HG03521 (cell line): ENCODE data around the gene FRMD8.

ENCODE experiments used
- ATAC-seq: cut with Tn5 transposase; IDR thresholded peaks from one replicate; pipeline ENCODE4 v1.9.1; 2021; ENCODE audit warnings: mild to moderate bottlenecking, moderate library complexity; ENCODE audit not compliant: unreplicated experiment

Gene FRMD8

GRCh38 chr11:65373839-65374580 is 12.4 kb upstream of the FRMD8 start:
- ATAC-seq, result no peak

GRCh38 chr11:65375012-65375411 is 11.4 kb upstream of the FRMD8 start:
- no peak for ATAC-seq

GRCh38 chr11:65376138-65376713 is 10.2 kb upstream of the FRMD8 start:
- ATAC-seq, result no peak

- ATAC-seq, result no peak
Measured at GRCh38 chr11:65377036-65377435, 9.4 kb upstream of the FRMD8 start.

- no peak for ATAC-seq
Measured at GRCh38 chr11:65377777-65378176, 8.7 kb upstream of the FRMD8 start.

GRCh38 chr11:65378208-65378927 is 8.1 kb upstream of the FRMD8 start:
- ATAC-seq, result no peak

- ATAC-seq, result no peak
Measured at GRCh38 chr11:65378928-65379638, 7.4 kb upstream of the FRMD8 start.

GRCh38 chr11:65379698-65380459 is 6.6 kb upstream of the FRMD8 start:
- ATAC-seq, result no peak

GRCh38 chr11:65380460-65381119 is 5.8 kb upstream of the FRMD8 start:
- no peak for ATAC-seq

GRCh38 chr11:65381716-65382032 is 4.8 kb upstream of the FRMD8 start:
- no peak for ATAC-seq

- ATAC-seq, result peak; percentile 58
Measured at GRCh38 chr11:65382033-65382803, 4.2 kb upstream of the FRMD8 start, which contains the start of gene SLC25A45. Gene SLC25A45, minus strand, starts transcription at chr11:65382646. Its CDS starts 695 bp downstream, at chr11:65381951.

GRCh38 chr11:65382804-65383368 is 3.6 kb upstream of the FRMD8 start:
- no peak for ATAC-seq

GRCh38 chr11:65383778-65384177 is 2.7 kb upstream of the FRMD8 start:
- no peak for ATAC-seq

GRCh38 chr11:65384301-65384889 is 2.0 kb upstream of the FRMD8 start:
- ATAC-seq, result no peak

GRCh38 chr11:65388731-65389130 is 2.3 kb downstream of the FRMD8 start:
- no peak for ATAC-seq

GRCh38 chr11:65389294-65389980 is 3.0 kb downstream of the FRMD8 start:
- ATAC-seq, result no peak

GRCh38 chr11:65390099-65390941 is 3.9 kb downstream of the FRMD8 start:
- ATAC-seq, result no peak
